HG02623 (cell line): ENCODE results near the gene CERS5.

ENCODE experiments used
- ATAC-seq: cut with Tn5 transposase; IDR thresholded peaks from one replicate; pipeline ENCODE4 v1.9.1; 2021; ENCODE audit warnings: moderate library complexity; ENCODE audit not compliant: unreplicated experiment

The CERS5 gene

DNA sequence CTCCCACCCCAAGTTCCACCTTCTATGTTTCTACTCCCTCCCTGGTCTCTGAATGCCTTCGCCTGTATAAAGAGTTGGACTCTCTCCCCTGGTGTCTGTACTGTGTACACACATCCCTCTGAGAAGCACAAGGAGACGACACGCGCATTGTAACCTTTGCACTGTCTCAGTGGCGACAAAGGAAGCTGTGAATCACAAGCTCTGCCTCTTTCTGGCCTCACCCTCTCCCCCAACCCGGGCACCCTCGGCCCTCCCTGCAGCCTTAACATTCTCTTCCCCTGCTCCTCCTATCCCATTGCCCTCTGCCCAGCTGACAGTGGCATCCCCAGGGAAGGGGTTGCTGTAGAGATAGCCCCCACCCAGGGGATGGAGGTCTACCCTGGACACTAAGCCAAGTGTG, 84.5 kb downstream of the CERS5 start:
- no peak for ATAC-seq

GRCh38 chr12:50081096-50081808, 85.9 kb downstream of the CERS5 start:
- no peak for ATAC-seq

- no peak for ATAC-seq
These were observed 87.4 kb downstream of the CERS5 start for GRCh38 chr12:50079771-50080170.
